DMS53 treated with DMSO at 0.1 percent for 48 hours (cell line): Measurements from ENCODE around the gene PLEKHG2.
"Not testable (repeated sequence)": the region's sequence is repeated elsewhere in the genome, so short reads cannot be mapped to it uniquely, and the experiment has no call there.

ENCODE experiments used
- DNase-seq: peaks from one replicate; lab custom pipeline; 2025; ENCODE audit not compliant: unreplicated experiment; lab: John Stamatoyannopoulos, UW

The PLEKHG2 gene

DNA sequence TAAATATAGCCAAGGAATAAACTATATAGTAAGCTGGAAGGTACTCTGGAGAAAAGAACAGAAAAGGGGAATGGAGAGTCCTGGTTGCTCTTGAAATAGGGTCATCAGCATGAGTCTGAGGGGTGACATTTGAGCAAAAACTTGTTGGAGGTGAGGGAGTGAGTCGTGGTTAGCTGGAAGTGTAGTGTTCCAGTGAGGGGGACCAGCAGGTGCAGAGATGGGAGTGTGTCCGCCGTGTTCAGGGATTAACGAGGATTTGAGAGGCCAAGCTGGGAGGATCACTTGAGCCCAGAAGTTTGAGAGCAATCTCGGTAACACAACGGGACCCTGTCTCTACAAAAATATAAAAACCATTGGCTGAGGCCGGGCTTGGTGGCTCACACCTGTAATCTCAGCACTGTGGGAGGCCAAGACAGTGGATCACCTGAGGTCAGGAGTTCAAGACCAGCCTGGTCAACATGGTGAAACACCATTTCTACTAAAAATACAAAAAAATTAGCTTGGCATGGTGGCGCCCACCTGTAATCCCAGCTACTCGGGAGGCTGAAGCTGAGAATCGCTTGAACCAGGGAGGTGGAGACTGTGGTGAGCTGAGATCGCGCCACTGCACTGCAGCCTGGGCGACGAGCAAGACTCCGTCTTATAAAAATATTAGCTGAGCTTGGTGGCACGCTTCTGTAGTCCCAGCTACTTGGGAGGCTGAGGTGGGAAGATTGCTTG, 34.1 kb downstream of the PLEKHG2 start:
- DNase-seq: no peak

DNA sequence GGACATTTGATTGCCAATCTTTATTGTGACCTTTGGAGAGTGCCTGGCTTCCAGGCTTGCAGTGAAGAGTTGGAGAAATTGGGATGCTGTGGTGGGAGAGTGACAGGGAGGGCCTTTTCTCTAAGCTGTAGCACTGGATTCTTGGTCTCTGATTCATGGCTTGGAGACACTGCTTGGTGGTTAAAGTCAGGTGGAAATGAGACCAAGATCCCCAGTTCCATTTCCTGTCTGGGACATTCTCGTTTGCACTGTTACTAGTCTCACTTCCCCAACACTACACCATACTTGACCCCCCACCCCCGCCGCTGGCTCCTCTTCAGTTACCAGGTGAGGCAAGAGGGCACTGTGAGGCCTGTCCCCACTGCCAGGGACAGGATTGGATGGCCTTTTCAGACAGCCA, 35.8 kb downstream of the PLEKHG2 start:
- DNase-seq: no peak

DNA sequence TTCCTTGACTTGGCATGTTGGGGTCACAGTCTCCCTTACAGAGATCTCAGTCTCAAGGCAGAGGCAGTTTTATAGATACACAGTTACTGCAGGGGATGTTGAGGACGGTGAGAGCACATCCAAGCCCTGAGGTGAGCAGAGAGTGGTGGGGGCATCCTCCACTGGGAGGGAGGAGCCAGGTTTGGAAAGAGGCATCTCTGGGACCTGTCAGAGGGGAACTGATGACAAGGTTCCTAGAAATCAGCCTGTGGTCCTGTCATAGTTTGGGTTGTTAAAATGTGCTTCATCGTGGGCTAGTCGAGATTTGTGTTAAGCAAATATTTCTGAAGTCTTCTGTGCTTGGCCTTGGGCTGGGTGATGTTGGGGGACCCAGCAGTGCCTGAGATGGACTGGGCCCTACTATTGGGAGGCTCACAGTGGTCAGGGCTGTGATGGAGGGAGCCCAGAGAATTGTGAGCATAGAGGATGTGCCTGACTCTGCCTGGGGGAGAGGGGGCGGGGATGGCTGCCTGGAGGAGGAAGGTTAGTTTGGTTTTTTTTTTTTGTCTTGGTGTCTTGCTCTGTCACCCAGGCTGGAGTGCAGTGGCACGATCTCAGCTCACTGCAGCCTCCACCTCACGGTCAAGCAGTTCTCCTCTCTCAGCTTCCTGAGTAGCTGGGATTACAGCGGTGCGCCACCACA, 36.8 kb downstream of the PLEKHG2 start:
- DNase-seq: no peak

DNA sequence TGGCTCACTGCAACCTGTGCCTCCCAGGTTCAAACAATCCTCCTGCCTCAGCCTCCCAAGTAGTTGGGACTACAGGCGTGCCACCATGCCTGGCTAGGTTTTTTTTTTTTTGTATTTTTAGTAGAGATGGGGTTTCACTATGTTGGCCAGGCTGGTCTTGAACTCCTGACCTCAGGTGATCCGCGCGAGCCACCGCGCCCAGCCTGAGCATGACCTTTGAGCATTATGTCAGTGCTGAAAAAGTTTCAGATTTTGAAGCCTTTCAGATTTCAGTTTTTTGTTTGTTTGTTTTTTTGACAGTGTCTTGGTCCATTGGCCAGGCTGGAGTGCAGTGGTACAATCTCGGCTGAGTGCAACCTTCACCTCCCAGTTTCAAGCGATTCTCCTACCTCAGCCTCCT, 38.8 kb downstream of the PLEKHG2 start:
- DNase-seq: not testable (repeated sequence)

DNA sequence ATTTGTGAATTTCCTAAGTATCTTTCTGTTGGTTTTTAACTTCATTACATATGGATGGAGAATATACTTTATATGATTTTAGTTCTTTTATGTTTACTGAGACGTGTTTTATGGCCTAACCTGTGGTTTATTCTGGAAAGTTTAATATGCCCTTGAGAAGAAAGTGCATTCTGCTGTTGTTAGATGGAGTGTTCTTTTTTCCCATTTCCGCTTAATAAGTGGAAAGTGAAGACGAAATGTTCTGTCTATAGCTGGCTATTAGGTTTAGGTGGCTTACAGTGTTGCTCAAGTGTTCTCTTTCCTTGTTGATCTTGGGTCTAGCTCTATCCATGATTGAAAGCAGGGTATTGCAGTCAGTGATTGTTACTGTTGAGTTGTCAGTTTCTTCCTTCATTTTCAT, 50.9 kb downstream of the PLEKHG2 start:
- no peak for DNase-seq

DNA sequence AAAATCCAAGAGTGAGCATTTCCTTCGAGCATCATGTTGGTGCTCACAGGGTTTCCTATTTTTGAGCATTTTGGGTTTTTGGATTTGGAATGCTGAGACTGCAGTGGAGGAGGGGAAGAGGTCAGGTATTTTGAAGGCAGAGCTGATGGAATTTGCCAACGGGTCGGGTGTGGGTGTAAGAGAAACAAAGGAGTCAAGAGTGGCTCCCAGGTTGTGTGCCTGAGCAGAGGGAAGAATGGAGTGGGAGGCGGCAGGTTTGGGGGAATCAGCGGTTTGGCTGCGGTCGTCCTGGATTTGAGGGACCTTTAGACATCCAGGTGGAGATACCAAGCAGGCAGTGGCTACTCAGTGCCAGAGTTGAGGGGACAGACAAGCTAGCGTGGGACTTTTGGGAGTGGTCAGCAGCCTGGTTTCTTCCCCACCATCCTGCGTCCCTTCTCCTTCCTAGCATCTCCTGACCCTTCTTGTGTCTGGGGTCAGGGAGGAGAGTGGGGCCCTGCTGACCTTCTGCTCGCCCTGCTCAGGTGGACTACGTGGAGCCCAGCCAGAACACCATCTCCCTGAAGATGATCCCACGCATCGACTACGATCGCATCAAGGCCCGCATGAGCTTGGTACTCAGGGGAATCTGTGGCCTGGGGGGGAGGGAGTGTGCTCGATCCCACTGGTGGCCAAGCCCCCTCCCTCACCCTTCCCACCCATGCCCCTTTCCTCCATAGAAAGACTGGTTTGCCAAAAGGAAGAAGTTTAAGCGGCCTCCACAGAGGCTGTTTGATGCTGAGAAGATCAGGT, 53.7 kb downstream of the PLEKHG2 start:
- DNase-seq: no peak

DNA sequence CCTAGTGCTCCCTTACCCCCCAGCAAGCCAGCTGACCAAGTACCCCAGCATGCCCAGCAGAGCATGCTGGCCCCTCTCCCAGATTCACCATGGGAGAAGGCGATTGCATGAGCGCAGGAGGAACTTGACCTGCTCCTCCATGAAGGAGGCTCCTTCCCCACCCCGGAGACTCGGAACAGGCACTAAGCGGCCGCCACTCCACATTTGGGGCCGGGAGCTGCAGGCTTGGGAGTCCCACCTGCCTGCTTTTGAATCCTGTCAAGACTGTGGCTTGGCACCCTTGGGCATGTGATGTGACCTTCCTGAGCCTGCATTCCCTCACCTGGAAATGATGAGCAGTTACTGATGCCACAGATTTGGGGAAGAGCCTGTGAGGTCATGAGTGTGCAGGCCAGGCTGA, 55.5 kb downstream of the PLEKHG2 start:
- no peak for DNase-seq

DNA sequence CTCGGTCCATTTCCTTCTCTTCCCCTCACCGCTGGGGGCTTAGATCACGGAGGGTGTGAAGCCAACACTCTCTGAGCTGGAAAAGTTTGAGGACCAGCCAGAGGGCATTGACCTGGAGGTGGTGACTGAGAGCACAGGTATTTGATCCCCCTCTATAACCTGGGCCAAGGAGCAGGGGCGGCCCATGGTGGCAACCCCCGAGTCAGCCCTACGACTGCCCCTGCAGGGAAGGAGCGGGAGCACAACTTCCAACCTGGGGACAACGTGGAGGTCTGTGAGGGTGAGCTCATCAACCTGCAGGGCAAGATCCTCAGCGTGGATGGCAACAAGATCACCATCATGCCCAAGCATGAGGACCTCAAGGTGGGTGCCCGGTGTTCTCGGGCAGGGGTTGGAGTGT, 56.6 kb downstream of the PLEKHG2 start:
- no peak for DNase-seq

DNA sequence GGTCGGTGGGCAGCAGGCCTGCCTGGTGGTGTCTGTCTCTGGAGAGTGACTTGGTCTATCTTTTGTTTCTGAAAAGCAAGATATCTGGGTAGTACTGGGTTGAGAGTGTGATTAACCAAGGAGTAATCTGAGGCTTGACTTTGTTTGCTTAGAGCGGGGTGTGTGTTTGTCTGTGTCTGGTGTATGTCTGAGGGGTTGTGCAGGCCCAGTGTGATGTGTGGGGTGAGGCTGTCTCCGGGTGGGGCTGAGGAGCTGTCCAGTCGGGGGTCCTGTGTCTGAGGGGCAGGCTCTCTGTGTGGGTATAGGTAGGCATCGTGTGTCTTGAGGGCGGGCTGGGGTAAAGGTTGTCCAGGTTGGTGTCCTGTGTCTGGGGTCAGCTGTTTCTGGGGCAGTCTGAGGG, 57.1 kb downstream of the PLEKHG2 start:
- DNase-seq: no peak

DNA sequence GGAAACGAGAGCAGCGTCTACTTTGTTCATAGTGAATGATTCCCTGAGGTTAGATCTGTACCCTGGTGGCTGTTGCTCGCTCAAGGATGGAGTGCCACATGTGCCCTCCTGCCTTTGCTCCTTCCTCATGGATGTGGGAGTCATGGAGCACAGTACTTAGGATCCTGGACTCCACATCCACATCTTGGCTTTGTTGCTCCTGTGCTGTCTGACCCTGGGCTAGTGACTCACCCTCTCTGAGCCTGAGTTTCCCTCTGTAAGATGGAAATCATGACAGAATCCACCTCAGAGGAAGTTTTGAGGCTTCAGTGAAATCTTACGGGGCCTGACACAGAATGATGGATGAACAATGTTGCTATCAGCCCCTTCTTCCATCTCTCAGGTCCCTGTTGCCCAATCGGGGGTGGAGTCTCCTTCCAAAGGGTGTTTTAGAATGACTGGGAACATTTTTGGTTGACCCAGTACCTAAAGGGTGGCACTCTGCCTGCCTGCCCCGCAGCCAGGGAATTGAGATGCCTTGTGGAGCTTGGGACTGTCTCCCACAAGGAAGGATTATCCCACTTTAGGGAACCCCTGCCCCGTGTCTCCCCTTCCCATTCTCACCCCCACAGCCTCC, 58.4 kb downstream of the PLEKHG2 start:
- DNase-seq: no peak

DNA sequence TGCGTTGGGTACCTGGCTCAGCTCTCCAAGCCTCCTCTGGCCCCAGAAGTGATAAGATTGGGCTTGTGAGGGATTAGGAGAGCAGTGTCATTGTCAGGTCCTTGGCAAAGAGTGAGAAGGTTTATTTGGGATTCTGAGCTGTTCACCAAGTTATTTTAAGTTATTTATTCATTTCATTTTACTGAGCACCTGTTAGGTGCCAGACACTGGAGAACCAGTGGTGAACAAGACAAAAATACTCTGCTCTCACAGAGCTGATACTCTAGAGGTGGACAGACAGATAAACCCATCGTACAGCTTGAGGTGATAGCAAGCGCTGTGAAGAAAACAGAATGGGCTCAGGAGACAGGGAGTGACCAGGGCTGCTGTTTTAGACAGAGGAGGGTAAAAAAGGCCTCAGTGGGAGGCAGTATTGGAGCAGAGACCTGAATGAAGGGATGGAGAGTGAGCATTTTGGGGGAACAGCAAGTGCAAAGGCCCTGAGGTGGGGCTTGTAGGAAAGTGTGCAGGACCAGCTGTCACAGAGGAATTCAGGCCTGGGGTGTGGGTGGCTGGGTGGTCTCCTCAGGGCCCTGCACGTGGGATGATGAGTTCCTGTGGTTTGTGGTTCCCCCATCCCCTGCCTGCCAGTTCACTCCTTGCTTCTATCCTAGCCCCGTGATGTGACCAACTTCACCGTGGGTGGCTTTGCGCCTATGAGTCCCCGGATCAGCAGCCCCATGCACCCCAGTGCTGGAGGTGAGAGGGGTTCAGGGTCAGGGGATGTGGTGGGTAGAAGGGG, 59.5 kb downstream of the PLEKHG2 start:
- DNase-seq: no peak

DNA sequence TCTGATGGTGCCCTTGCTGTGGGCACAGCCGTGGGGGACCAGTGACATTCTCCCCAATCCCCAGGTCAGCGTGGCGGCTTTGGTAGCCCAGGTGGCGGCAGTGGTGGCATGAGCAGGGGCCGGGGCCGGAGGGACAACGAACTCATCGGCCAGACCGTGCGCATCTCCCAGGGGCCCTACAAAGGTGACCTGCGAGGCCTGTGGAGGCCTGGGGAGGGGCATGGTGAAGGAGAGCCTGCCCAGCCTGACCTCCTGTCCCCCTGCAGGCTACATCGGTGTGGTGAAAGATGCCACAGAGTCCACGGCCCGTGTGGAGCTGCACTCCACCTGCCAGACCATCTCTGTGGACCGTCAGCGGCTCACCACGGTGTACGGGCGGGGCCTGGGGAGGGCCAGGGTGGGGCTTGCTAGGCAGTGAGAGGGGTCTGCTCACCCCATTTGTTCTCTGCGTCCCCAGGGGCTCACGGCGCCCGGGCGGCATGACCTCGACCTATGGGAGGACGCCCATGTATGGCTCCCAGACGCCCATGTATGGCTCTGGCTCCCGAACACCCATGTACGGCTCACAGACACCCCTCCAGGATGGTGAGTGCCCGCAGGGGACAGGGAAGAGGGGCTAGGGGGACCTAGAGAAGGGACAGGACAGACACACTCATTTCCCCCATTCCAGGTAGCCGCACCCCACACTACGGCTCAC, 60.4 kb downstream of the PLEKHG2 start:
- no peak for DNase-seq

DNA sequence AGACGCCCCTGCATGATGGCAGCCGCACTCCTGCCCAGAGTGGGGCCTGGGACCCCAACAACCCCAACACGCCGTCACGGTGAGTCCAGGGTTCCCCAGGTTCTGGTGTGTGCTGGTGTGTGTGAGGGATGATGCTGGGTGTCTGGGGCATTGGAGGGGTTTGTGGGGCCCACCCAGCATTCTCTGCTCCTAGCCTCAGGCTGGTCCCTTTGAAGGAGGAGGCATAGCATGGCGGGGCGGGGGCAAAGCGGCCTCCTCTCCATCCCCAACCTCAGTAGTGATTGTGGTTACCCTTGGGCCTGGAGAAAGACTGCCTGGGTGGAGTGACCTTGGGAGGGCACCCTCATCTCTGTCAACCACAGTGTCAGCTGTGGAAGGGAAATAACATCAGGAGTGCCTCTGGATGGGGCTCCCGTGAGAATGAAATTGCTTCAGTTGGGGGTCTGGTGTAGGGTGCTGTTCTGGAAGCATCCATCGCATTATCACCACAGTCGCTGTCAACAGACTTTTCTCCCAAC, 61.0 kb downstream of the PLEKHG2 start:
- DNase-seq: no peak

DNA sequence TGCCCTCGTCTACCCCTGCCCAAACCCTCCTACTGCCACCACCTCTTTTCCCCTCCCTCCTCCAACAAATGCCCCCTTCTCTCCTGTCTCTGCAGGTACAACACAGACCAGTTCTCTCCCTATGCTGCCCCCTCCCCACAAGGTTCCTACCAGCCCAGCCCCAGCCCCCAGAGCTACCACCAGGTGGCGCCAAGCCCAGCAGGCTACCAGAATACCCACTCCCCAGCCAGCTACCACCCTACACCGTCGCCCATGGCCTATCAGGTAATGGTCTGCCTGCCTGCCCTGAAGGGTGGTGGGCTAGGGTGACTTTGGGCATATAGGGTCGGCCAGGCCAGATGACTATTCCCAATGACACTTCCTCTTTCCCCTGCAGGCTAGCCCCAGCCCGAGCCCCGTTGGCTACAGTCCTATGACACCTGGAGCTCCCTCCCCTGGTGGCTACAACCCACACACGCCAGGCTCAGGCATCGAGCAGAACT, 61.7 kb downstream of the PLEKHG2 start:
- DNase-seq: no peak

DNA sequence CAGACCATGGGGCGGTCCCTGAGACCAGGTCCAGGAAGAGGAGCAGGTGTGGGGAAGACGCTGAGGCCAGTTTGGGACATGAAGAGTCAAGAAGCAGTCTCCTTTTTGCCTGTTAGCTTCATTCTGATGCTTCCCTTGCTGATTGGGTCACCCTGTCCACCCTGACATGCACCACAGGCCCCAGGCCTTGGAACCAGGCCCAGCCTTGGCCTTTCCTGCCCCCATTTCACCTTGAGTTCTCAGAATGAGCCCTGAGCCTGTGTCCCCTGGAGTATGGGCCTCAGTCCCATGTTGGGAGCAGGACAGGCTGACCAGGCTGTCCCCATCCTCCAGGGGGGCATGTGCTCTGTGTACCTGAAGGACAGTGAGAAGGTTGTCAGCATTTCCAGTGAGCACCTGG, 63.3 kb downstream of the PLEKHG2 start:
- DNase-seq: no peak
